ENCODE measurements around the gene MYO1D.

DNA sequence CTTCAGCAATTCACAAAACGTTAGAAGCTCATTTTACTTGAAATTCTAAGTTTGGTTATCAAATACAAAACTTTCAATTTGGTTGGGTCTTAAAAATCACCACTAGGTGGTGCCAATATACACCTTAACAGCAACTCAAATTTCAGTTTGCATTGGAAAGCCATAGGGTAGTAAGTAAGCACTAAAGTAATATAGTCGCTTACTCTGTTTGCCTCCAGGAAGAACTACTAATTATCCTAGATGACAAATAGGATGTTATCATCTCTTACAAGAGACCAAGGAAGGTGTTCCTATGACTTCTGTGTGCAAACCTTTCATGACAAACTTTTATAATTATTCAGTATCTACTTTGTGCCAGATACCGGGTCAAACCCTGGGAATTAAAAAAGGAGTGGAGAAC lies 93.3 kb downstream of the MYO1D start:
- TF ChIP-seq, protein P1, sequence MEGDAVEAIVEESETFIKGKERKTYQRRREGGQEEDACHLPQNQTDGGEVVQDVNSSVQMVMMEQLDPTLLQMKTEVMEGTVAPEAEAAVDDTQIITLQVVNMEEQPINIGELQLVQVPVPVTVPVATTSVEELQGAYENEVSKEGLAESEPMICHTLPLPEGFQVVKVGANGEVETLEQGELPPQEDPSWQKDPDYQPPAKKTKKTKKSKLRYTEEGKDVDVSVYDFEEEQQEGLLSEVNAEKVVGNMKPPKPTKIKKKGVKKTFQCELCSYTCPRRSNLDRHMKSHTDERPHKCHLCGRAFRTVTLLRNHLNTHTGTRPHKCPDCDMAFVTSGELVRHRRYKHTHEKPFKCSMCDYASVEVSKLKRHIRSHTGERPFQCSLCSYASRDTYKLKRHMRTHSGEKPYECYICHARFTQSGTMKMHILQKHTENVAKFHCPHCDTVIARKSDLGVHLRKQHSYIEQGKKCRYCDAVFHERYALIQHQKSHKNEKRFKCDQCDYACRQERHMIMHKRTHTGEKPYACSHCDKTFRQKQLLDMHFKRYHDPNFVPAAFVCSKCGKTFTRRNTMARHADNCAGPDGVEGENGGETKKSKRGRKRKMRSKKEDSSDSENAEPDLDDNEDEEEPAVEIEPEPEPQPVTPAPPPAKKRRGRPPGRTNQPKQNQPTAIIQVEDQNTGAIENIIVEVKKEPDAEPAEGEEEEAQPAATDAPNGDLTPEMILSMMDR (IDR thresholded peaks at IDR 0.05; ENCODE audit: insufficient read depth, low read depth, low read length) = peak; percentile 71
- TF ChIP-seq EZH2 (IDR thresholded peaks at IDR 0.05; ENCODE audit: insufficient read depth, low read length) = no peak
